GM21528 (cell line): ENCODE data around the gene CKS1B.

Source experiments
- ATAC-seq: cut with Tn5 transposase; IDR thresholded peaks from one replicate; pipeline ENCODE4 v1.9.1; 2021; ENCODE audit warnings: mild to moderate bottlenecking, moderate library complexity; ENCODE audit not compliant: unreplicated experiment, low FRiP score

CKS1B gene

DNA sequence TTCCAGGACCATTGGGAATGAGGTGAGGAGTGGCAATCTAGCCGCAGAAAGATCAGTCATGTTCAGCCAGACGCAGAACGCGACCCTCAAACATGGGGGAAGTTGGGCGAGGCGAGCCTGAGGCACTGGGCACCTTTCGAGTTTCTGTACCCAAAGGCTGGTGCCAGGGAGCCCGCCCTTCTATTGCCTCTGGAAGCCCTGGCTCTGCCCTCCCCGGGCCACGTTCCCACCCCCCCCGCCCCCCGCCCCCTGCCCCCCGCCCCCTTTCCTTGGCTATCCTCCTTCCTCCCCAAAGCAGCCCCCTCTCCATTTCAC lies 25.9 kb downstream of the CKS1B start:
- no peak for ATAC-seq

DNA sequence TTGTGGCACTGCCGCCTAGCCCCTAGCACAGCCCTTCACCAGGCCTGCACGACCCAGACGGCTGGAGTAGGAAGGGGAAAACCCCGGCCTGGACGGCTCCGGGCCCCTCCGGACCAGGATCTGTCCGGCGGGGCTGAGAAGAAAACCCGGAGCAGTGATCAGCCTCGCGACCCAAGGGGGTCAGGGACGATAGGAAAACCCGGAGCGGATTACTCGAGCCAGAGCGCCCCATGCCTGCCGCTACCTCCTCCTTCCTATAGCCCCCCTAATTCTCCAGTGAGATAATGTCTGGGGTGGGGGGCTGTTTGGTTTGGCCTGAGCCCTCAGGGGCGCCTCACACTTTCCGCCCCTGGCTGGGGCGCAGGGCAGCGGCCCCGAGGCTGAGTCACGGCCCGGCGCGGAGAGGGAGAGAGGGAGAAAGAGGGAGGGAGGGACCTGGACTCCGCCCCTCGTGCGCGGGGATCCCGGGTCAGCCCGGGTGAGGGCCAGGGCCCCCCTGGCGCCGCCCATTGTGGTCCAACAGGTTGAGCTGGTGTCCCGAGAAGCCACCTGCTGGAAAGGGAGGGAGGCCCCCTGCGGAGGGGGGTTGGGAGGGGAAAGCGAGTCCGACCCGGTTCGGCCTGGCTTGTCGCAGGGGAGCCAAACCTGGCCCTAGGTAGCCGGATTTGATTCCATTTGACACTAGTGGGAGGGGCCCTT lies 26.4 kb downstream of the CKS1B start:
- peak; percentile 33 for ATAC-seq

DNA sequence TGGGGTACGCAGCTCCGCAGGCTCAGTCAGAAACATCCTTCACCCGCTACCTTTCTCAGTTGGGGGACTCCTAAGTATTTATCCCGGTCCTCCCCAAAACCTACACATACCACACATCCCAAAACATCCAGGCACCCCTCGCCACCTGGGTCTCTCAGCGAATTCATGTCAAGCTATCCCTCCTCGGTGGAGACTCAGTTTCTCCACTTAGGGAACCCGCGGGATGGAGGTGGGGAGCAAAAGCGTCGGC lies 26.9 kb downstream of the CKS1B start:
- ATAC-seq: peak; percentile 11

DNA sequence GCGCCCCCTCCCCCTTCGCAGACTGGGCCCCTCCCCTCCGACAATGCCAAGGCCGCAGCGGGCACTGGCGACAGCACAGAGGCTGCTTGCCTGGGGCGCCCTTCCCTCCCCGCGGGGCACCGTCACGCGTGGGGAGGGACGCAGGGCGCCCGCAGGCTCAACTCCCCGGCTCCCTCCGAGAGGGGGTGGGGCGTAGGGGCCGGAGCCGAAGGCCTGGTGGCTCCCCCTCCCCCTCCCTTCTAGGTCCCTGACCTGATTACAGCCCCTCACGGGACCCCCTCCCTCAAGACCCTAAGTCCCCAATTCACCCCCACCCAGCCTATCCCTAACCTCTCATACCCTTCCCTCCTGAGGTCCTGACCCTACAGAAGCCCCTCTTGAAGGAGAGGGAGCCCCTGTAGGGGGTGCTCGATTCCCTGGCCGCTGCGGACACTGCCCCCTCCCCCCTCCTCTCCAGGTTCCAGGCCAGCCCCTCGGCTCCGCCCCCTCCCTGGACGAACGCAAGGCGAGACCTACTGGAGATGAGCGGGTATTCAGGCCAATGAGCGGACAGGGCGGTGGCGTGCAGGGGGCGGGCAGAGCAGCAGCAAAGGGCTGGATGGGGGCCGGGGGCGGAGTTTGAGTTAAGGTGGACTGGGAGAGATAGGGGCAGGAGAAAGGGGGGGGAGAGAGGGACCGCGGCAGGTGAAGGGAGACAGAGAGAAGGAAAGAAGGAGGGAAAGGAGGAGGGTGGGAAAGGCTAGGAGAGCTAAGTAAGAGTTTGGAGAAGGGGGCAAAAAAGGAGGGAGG lies 27.4 kb downstream of the CKS1B start:
- peak; percentile 50 for ATAC-seq

DNA sequence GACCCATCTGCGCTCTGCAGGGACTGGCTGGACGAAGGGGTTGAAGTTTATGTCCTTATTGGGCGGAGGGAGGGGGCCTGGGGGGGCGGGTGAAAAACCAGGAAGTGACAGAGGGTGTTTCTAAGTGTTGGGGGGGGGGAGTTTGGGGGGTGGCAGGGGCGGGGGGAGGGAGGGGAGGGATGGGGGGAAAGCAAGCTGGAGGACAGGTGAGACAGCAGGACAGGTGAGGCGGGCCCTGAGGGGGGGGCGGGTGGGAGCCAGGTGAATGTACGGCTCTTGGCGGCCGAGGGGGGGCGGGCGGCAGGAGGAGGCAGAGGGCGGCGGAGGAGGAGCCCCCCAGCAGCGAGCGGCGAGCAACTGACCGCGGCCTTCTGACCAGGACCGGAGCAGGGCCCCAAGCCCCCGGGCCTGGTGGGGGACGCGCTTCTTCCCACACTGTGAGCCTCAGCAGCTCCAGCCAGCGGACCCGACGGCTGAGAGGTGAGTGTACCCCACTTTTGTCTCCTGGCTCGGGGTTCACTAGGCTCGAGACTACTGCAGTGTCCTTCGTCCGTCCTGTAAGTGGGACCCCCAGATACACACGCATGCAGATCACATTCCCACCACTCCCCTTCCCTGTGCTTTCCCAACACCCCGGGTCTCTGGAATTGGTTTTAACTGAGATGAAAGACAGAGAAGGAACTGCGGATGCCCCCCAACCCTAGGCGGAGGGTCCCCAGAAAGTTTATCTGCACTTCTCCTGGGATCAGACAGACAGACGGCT lies 28.2 kb downstream of the CKS1B start, which contains the start of gene ZBTB7B:
ZBTB7B (plus strand) TSS at position 339 of the 763 bp plus-strand sequence. CDS start 11,859 bp downstream, outside the sequence.
- ATAC-seq: no peak

DNA sequence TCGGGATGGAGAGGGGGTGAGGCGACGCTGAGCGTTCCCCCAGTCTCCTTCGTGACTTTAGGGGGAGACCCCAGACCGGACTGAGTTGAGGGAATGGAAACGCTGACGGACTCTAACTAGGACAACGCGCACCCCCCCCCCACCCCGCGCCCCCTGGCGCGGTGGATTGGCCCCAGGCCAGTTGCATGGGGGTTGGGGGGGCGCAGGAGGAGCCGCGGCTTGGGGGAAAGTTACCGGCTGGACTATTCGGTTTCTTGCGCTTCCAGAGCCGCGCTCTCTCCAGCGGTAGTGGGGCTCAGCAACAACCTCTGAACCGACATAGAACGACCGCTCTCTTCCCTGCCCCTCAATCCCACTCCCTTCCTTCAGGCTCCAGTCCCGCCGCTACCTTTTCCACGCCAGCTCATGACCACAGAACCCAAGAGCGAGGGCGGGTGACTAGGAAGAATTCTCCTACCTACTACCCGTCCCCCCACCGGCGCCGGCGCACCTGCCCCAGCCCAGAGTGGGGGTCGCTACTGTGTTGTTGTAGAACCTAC lies 28.8 kb downstream of the CKS1B start:
- ATAC-seq: no peak

DNA sequence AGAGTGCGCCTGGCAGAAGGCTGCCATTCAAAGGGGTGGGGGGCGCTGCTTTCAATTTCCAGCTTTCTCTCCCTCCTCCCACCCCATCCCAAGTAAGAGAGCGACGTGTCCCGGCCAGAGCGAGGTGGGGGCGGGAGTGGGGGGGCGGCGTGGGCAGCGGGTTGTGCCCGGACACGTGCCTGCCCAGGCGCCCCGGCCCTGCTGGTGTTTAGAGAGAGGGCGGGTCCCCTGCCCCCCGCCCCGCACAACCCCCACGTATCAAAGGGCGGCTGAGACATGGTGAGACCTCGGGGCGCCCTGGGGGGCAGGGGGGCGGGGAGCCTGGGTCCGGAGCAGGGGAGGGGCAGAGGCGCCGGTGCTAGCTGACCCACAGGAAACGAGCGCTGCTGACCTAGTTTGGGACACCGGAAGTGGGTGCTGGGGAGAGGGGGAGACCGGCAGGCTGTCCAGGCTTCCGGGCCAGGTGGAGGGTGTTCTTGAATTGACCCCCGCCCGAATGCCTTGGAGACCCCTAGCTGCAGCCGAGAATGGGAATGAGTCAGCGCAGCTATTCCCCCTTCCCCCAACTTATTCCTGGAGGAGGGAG lies 29.4 kb downstream of the CKS1B start:
- no peak for ATAC-seq

DNA sequence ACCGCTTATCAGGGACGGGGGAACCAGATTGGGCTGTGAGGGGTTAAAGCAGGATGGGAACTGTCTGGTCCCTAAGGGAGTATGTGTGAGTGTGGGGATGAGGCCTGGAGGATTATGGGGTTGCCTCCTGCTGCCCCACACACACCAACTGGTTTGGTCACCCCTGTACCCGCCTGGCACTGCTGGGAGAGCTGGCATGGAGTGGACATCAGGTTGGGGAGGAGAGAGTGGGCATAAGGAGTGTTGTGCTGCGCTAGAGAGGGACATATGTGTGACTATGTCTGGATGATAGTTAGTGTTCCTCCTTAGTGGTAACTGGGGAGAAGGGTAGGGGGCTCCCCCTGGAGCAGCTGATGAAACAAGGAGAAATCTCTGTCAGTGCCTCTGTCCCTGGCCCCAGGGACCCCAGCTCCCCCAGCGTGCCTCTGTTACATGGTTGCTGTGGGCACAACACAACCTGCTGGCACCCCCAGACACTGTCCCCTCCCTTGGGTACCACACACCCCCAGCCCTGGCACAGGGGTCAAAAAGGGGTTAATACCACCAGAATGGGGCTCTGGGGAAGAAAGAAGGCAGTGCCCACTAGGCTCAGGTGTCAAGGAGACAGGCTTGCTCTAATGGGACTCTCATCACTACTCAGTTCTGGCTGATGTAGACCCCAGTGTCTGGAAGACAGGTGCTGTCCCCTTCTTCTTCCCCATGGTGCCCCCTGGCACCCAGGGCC lies 30.0 kb downstream of the CKS1B start:
- ATAC-seq: no peak

DNA sequence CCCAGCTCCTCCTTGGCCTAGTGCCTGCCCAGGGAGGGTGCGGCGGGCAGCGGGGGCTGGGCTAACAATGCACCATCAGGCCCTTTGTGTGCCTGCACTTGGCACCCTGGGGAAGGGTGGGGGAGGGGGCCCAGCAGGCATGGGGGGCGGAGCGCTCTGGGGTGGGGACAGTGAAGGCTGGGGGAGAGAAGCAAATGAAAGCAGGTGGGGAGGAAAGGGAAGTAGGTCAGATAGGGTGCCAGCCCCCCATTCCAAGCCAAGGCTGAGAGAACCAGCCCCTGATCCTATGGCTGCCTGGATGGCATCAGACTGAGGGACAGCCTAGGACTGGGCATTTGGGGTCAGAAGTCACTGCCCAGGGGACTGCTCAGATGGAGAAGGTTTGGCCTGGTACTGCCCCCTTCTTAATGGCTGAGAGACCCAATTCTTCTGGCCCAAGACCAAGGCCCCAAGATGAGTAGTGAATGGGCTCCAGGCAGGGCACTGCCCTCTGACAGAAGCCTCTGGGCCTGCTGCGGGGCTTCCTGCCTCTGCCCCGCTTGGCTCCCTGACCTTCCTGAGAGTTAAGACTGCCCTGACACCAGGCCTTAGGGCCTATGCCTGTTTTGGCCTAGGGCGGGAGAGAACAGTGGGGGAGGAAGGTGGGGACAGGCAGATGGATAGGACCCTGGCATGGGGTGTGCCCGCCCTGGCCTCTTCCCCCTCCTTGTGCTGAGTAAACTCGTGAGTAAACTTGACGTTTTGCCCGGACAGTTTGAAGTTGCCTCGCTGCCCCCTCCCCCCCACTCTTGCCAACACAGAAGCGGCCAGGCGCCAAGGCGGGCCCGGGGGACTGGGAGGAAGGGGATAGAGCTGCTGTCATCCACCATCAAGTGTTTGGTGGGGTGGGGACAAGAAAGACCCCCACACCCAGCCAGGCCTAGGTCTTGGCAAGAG lies 30.9 kb downstream of the CKS1B start:
- no peak for ATAC-seq

DNA sequence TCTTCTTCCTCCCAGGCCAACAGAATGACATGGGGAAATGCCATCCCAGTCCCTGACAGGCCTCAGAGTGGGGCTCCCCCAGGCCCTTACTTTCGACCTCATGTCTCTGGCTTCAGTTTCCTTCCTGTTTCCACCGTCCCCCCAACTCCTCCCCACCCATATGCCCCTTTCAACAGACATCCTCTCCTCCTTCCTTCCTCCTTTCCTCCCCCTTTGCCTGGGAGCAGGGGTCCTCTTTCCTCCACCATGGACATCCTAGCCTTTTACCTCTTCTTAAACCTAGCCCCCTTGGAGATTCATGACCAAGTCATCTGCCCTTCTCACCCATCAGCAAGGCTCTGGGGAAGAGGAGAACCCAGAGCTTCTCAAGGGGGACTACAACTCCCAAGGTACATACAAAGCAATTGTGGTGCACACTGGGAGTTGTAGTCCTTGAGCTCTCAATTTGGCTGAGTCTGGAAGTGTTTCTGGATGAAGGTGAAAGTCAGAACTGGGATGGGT lies 32.2 kb downstream of the CKS1B start:
- ATAC-seq: no peak

DNA sequence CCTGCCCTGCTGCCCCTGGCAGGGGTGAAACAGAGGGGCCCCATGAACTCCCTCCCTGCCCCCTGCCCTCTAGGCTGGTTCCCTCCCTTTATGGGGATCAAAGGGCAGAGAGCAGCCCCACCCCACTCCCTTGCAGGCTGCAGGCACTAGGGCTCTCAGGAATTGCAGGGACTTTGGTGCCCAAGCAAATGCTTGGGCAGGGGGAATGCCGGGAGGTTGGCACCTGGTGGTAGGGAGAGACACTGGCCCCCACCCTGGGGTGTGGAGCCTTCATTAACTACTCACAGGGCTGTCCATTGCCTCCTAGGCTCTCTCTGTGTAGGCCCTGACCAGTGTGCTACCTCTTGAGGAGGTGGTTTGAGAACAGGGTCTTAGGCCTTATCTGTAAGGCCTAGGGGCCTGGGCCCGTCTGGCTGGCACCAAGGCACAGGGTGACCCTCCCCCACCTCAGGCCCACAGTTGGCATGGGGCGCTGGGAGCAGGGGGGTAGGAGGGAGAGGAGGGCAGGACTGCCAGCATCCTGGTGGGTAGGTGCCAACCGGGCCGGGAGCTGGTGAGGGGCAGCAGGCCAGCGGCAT lies 32.9 kb downstream of the CKS1B start:
- ATAC-seq: no peak

DNA sequence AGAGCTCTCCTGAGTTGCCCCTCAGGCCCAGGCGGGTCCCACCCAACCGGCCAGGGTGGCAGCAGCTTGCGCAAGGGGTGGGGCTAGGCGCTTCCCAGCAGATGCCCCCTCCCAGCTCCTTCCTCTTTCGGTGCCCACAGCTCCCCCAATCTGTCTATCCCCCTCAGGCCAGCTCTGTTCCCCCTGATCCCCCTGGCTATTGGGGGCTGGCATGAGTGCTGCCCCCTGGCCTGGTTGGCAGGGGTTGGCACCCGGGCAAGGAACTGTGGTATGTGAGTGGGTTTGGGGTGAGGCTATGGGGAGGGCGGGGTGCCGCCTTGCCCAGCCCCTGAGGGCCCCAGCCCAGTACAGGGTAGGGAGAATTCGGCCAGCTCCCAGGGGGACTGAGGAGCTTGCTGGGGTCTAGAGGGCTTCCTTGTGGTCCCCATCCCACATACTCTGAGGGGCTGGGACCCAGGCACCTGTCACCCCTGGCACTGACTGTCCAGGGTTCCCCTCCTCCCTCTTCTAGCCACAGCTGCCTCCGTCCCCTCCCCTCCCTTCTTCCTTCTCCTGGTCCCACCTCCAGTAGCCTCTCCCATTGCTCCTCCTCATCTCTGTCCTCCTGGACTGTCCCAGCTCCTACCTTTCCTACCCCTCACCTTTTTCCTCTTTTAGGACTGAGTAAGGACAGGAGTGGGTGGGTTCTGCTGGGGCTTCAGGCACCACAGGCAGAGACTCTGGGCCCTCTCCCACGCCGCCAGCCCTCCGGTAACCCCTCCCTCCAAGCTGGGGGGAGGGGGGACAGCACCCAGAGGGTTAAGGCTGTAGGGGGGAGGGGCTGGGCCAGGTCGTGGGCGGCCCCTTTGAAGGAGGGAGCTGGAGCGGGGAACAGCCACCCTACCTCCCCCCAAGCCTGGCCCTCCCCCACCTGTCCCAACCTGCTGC lies 33.8 kb downstream of the CKS1B start:
- ATAC-seq: no peak

DNA sequence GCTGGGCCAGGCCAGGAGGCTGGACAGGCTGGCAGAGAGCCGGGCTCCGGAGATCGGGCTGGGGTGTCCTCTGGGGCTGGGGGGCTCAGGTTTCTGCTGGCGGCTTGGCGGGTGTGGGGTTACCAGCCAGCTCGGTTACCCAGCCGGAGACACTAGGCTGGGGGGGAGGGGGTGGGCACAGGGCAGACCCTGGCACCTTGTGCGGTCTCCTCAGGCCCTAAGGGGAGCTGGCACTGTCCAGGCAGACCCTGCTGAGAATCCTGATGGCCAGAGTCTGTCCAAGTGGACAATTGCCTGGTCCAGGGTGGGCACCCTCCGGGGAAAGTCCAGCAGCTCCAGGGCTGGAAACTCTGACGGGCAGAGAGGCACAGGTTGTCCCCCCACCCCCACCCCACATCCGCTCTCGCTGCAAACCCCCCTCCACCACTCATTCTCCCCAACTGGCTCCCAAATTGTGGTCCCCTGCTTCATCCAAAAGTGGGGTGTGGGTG lies 34.8 kb downstream of the CKS1B start:
- ATAC-seq: no peak

DNA sequence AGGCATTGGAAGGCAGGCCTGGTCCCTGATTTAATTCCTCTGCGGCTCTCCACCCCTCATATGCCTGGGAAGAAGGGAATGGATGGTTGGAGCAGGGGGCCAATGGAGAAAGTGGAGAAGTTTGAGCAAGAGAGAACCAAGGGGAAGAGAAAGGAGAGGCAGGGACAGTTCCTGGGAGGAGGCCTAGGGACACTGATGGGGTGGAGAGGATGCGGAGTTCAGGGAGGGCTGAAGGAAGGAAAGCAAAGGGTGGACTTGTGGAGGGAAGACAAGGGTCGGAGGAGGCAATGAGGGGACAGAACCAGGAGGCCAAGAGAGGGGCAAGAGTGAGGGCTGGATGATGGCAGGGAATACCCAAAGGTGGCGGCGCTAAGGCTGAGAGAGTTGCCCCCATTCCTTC lies 35.3 kb downstream of the CKS1B start:
- ATAC-seq: no peak

DNA sequence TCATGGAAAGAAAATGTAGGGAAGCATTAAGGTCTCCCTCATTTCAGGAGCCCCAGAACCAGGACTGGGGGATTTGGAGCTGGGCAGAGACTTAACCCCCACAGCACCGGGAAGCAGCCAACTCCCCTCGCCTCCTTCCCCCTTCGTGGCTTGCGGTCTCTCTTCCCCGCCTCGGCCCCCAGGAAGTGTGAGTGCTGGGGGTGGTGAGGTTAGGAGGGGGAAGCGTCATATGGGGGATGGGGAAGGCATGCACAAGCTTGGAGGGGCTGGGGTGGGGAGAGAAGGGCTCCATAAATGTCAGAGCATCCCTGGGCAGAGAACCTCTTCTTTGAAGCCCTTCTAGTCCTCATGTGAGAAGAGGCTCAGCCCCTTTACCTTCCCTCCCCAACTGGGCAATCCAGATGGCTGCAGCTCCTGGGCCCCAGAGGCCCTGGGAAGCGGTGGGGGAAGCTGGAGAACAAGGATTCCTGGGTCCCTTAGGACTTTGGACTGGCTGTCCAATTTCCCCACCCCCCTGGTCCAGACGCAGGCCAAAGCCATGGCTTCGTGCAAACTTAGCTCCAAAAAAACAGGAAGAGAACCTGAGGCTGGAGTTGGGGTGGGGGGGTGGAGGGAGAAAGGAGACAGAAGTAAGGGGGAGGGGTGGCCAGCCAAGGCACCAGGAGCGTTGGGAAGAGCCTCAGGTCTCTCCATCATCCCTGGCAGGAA lies 35.9 kb downstream of the CKS1B start:
- ATAC-seq: no peak

DNA sequence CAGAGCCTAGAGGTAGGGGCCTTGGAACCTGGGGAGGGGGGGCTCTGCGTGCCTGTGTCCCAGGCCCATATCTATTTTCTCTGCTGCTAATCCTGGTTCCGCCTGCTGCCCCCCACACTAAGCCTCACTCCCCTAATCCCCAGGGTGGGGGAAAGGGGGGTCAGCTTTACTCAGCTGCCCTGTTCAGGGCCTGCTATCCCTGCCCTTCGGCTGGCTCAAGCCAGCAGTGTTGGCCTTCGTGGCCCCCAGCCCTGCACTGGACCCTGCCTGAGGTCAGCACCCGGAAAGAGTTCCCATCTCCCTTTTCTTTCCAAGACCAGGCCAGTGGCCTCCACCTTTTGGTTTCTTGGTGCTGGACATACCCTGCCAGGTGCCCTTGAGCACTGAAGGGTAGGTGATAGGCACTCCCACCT lies 36.5 kb downstream of the CKS1B start:
- ATAC-seq: no peak

DNA sequence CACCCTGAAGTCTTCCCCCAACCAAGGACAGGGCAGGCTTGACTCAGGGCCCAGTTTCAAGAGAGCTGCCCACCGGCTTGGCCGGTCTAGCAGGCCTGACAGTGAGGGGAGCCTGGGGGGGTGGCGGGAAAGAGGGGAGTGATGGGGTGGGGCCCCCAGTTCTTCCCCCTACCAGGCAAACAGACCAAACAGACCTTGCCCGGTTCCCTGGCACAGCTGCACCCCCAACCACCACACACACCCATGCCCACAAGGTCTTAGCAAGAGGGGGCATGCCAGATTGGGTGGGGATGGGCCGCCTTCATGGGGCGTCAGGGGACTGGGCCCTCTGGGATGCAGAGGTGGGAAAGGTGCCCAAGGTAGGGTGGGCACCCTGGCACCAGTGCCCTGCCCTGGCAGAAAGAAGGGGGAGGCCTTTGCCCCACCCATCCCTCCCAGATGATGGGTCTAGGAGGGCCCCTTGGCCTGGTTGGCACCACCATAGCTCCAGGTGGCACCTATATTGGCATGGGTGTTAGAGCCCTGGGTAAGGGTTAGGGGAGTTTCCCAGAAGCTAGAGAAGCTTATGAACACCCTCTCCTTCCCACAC lies 37.0 kb downstream of the CKS1B start:
- no peak for ATAC-seq
